ENCODE results near the gene SLC37A2. TPM values are rescaled to one million over a fixed set of nuclear protein-coding genes. Genes with fewer than 3 reads are reported as not detected.

SLC37A2 gene
- polyA plus RNA-seq, 1 donor from 2014 or later: 11.2 TPM

DNA sequence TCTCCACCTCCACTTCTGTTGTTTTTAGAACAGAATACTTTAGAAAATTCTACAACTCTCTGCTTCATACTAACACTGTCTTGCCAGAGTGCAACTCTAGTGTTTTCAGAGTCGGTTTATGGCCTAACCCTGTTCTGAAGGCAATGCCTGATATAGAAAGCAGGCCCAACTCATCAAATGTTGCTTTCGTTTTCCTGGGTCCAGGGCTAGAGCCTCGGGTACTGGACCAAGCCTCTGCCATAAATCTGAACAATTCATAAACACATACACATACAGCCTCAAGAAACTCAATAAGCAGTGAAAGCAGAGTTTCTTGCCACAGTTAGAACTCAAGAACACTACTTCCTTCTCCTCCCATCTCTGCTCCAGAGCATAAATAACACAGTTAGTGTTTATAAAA, 38.5 kb downstream of the SLC37A2 start:
- no peaks in the 10 kb centered on the region for H3K27me3 Mint-ChIP-seq
- peaks cover 0 to 5% (median 2%) of the 10 kb centered on the region in 3 donors for H3K4me1 Mint-ChIP-seq

DNA sequence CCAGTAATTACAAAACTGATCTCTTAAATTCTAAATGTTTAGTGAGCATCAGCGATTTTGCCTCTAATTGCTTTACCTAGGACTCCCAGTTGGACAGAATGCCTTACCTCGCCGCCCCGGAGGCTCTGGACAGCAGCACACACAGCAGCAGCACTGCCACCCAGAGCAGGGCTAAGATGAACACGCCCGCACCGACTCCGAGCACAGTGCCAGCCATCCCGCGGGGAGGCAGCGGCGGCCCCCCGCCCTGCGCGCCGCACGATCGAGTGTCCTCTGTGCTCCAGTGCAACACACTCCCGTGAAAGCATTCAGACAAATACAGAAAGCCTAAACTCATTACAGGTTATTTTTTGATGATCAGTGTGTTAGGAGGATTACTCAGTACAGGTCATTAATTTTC, 38.9 kb downstream of the SLC37A2 start:
- Mint-ChIP-seq H3K36me3 (peaks cover 6% of the 10 kb centered on the region), H3K4me1 (peaks cover 2 to 5% (median 4%) of the 10 kb centered on the region in 3 donors), H3K9me3 (no peaks in the 10 kb centered on the region), H3K4me3 (no peak overlapping the region), H3K27me3 (no peaks in the 10 kb centered on the region), H3K27ac (no peak overlapping the region)

More for the DNA sequence above, 38.5 kb downstream of the SLC37A2 start:
- Mint-ChIP-seq H3K9me3 (no peaks in the 10 kb centered on the region), H3K36me3 (peaks cover 4% of the 10 kb centered on the region), H3K4me3 (no peak overlapping the region), H3K27ac (peak overlapping the region in 1 of 3 donors; percentile 74)

- Mint-ChIP-seq H3K27me3 (no peaks in the 10 kb centered on the region), H3K4me1 (peaks cover 2 to 7% (median 5%) of the 10 kb centered on the region in 3 donors)
These were observed 39.4 kb downstream of the SLC37A2 start for GRCh38 chr11:125102510-125102909.

GRCh38 chr11:125105926-125106325, 42.8 kb downstream of the SLC37A2 start:
- Mint-ChIP-seq H3K4me3 (no peak overlapping the region), H3K27me3 (no peaks in the 10 kb centered on the region), H3K9me3 (no peaks in the 10 kb centered on the region), H3K27ac (no peak overlapping the region), H3K36me3 (peaks cover 5% of the 10 kb centered on the region), H3K4me1 (peaks cover 7 to 18% (median 11%) of the 10 kb centered on the region in 3 donors)

More at GRCh38 chr11:125102510-125102909, 39.4 kb downstream of the SLC37A2 start:
- H3K9me3 Mint-ChIP-seq: no peaks in the 10 kb centered on the region
- no peak overlapping the region for H3K27ac Mint-ChIP-seq
- no peak overlapping the region for H3K4me3 Mint-ChIP-seq
- peaks cover 6% of the 10 kb centered on the region for H3K36me3 Mint-ChIP-seq

- Mint-ChIP-seq H3K36me3 (peaks cover 2% of the 10 kb centered on the region), H3K4me3 (peak overlapping the region in 1 of 4 donors; percentile 37), H3K9me3 (peaks cover 0 to 2% (median 0%) of the 10 kb centered on the region in 3 donors), H3K27ac (no peak overlapping the region), H3K27me3 (no peaks in the 10 kb centered on the region), H3K4me1 (peaks cover 18 to 24% (median 19%) of the 10 kb centered on the region in 3 donors)
These were observed 45.4 kb downstream of the SLC37A2 start for GRCh38 chr11:125108469-125108868.

DNA sequence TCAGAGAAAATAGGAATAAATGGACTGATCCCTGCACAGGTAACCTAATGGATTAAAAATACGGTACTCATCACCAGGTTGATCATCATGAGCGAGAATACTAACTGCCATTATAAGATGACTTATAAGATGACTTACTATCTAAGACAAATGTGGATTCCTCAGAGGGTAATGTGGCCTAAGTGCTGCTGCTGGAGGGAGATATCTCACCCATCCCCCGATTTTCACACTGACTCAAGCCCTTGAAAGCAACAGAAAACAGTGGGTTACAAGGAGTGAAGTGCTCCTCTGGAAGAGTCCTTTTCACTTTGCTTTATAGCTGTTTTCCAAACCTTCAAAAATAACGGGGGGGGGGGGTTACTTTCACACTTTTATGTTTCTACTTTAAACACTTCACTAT, 47.4 kb downstream of the SLC37A2 start:
- H3K27ac Mint-ChIP-seq: peak overlapping the region; percentile 81 to 100 (median 99)
- peaks cover 17 to 20% (median 18%) of the 10 kb centered on the region in 3 donors for H3K4me1 Mint-ChIP-seq
- H3K4me3 Mint-ChIP-seq: peak overlapping the region; percentile 92 to 100 (median 98)
- H3K36me3 Mint-ChIP-seq: peaks cover 2% of the 10 kb centered on the region
- peaks cover 3% of the 10 kb centered on the region for H3K27me3 Mint-ChIP-seq
- H3K9me3 Mint-ChIP-seq: peaks cover 0 to 2% (median 0%) of the 10 kb centered on the region in 3 donors

DNA sequence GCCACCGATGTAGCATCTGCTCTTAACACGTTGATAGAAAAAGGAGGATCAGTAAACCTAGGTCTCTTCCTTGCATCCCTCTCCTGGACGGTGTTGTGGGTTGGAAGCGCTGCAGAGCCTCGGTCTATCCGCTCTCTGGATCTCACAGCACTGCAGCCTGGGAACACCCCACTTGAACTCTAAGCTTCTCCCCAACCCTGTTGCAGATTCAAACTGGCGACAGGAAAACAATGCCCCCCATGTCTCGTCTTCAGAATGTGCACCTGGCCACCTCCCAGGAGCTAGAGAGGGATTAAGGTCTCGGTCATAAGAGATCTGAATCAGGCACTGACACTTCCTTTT, 47.9 kb downstream of the SLC37A2 start:
- Mint-ChIP-seq H3K27me3 (peaks cover 3% of the 10 kb centered on the region), H3K27ac (peak overlapping the region; percentile 81 to 100 (median 99)), H3K4me1 (peaks cover 17 to 20% (median 18%) of the 10 kb centered on the region in 3 donors), H3K9me3 (peaks cover 0 to 2% (median 0%) of the 10 kb centered on the region in 3 donors), H3K36me3 (peaks cover 2% of the 10 kb centered on the region), H3K4me3 (peak overlapping the region; percentile 92 to 100 (median 98))

DNA sequence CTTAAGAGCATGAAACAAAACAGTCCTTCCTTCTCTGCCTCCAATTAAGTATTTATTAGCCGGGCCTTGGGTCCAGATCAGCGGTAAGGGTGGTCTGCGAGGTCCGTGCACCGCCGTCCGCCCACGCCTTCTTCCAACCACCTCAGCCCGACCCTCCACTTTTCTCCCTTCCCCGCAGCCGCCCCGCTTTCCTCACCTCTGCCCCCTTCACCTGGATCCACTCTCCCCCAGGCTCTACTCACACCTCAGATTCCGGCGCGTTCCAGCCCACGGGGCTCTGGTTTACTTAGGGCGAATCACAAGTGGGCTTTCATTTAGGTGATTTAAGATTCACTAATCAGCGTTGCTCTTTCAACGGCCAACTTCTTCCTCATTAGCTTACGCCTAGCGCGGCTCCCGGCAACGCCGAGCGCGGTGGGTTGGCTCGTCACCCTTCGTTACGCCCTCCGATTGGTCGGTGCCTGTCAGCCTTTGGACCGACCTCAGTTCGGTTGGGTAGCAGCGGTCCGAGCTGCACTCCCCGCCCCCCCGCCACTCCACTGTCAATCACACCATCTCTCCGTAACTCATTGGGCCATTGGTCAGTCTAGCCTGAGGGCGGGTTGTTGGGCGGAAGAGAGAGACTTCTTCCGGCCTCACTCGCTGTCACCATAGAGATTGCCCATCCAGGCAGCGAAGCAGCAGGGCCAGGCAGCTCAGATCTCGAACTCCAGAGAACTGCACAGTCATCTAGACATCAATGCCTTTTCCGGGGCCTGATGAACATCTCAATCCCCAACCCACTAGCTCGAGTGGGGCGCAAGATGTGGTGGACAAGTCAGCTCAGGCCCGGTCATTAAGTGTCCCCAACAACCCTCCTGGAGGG, 48.5 kb downstream of the SLC37A2 start, which contains the start of gene TMEM218:
Gene TMEM218, minus strand, starts transcription at position 284 of the 865 bp plus-strand sequence. CDS start 9,385 bp downstream, outside the sequence.
- Mint-ChIP-seq H3K9me3 (peaks cover 0 to 2% (median 0%) of the 10 kb centered on the region in 3 donors), H3K27ac (peak within 1 kb of the TSS; percentile 81 to 100 (median 99)), H3K4me3 (peak within 1 kb of the TSS; percentile 92 to 100 (median 98)), H3K36me3 (peaks cover 2% of the 10 kb centered on the region), H3K4me1 (peaks cover 17 to 19% (median 18%) of the 10 kb centered on the region in 3 donors), H3K27me3 (peaks cover 3% of the 10 kb centered on the region)

DNA sequence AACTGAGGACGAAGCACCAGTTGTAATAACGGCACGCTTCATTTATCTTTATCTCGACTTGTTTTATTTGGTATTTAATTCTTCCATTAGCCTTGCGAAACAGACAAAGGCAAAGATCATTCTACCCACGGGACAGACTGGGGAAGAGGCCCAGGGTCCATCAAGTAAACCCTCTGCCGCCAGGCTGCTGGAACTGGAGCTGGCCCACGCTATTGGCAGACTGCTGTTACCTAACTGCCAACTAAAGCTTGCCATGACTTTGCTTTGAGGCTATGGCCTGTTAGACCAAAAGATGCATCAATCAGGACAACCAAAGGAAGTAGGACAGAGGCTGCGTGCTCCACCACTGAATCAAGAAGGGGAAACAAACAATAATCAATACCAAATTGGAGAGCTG, 49.1 kb downstream of the SLC37A2 start:
- Mint-ChIP-seq H3K4me1 (peaks cover 13 to 17% (median 17%) of the 10 kb centered on the region in 3 donors), H3K27me3 (peaks cover 8% of the 10 kb centered on the region), H3K27ac (peak overlapping the region; percentile 81 to 100 (median 99)), H3K36me3 (no peaks in the 10 kb centered on the region), H3K4me3 (peak overlapping the region; percentile 92 to 100 (median 98)), H3K9me3 (peaks cover 0 to 2% (median 0%) of the 10 kb centered on the region in 3 donors)

DNA sequence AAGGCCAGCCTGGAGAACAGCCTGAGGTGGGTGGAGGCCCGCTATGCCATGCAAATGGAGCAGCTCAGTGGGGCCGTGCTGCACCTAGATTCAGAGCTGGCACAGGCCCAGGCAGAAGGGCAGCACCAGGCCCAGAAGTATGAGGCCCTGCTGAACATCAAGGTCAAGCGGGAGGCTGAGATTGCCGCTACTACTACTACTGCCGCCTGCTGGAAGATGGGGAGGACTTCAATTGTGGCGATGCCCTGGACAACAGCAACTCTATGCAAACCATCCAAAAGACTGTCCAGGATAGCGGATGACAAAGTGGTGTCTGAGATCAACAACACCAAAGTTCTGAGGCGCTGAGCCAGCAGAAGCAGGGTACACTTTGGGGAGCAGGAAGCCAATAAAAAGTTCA, 51.4 kb downstream of the SLC37A2 start:
- peaks cover 13 to 17% (median 15%) of the 10 kb centered on the region in 3 donors for H3K4me1 Mint-ChIP-seq

GRCh38 chr11:125117429-125117828, 54.3 kb downstream of the SLC37A2 start:
- no peaks in the 10 kb centered on the region for H3K36me3 Mint-ChIP-seq
- H3K27me3 Mint-ChIP-seq: peaks cover 30% of the 10 kb centered on the region
- no peak overlapping the region for H3K27ac Mint-ChIP-seq
- H3K4me3 Mint-ChIP-seq: no peak overlapping the region
- H3K4me1 Mint-ChIP-seq: no peaks in the 10 kb centered on the region
- peaks cover 0 to 2% (median 0%) of the 10 kb centered on the region in 3 donors for H3K9me3 Mint-ChIP-seq

More for the DNA sequence above, 51.4 kb downstream of the SLC37A2 start:
- peaks cover 22% of the 10 kb centered on the region for H3K27me3 Mint-ChIP-seq
- H3K9me3 Mint-ChIP-seq: peaks cover 0 to 2% (median 0%) of the 10 kb centered on the region in 3 donors
- peak overlapping the region in 1 of 4 donors; percentile 14 for H3K4me3 Mint-ChIP-seq
- H3K27ac Mint-ChIP-seq: no peak overlapping the region
- H3K36me3 Mint-ChIP-seq: no peaks in the 10 kb centered on the region

- H3K27me3 Mint-ChIP-seq: peaks cover 23% of the 10 kb centered on the region
- H3K4me1 Mint-ChIP-seq: peaks cover 5 to 11% (median 8%) of the 10 kb centered on the region in 3 donors
- H3K36me3 Mint-ChIP-seq: no peaks in the 10 kb centered on the region
- H3K4me3 Mint-ChIP-seq: no peak overlapping the region
- H3K9me3 Mint-ChIP-seq: peaks cover 0 to 2% (median 0%) of the 10 kb centered on the region in 3 donors
- H3K27ac Mint-ChIP-seq: no peak overlapping the region
These were observed 60.3 kb downstream of the SLC37A2 start for GRCh38 chr11:125123194-125123946.

DNA sequence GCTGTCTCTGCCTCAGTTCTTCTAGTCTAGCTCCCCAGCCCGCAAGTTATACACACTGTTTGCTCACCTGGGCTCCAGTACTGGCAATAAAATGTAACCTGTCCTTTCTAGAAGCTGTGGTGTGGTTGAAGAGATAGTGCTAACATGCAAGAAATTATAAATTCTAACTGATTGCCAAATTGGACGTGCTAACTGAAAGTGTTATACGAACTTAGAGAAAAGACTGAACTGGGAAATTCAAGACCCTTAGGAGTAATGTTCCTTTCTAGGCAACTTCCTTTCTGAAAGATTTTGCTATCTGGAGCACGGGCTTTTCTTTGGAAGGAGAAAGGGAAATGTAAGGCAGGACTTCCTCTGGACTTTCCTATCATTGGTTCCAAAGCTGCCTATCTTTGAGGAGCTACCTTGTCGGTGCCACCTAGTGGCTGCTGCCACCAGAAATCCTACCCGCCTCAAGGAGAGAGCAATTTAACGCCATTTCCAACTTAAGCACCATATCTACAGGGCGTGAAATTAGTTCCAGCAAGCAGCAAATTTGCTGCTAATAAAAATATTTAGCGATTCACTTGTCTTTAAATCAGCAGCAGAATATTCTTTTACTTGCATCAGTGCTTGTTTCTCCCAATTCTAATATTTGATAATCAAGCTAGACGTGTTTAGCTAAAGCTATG, 61.0 kb downstream of the SLC37A2 start:
- Mint-ChIP-seq H3K27ac (no peak overlapping the region), H3K9me3 (peaks cover 0 to 2% (median 0%) of the 10 kb centered on the region in 3 donors), H3K4me1 (peaks cover 5 to 11% (median 8%) of the 10 kb centered on the region in 3 donors), H3K27me3 (peaks cover 19% of the 10 kb centered on the region), H3K4me3 (peak overlapping the region in 3 of 4 donors; percentile 16 to 85 (median 43)), H3K36me3 (no peaks in the 10 kb centered on the region)

GRCh38 chr11:125124618-125124992, 61.5 kb downstream of the SLC37A2 start:
- H3K36me3 Mint-ChIP-seq: no peaks in the 10 kb centered on the region
- peak overlapping the region in 2 of 4 donors; percentile 43 to 85 for H3K4me3 Mint-ChIP-seq
- H3K9me3 Mint-ChIP-seq: peaks cover 0 to 2% (median 0%) of the 10 kb centered on the region in 3 donors
- H3K27me3 Mint-ChIP-seq: peaks cover 22% of the 10 kb centered on the region
- H3K27ac Mint-ChIP-seq: no peak overlapping the region
- peaks cover 5 to 11% (median 8%) of the 10 kb centered on the region in 3 donors for H3K4me1 Mint-ChIP-seq

Data from IgD-negative memory B cell (primary cell).